ENCODE results near the gene WDR7.

Gene WDR7

DNA sequence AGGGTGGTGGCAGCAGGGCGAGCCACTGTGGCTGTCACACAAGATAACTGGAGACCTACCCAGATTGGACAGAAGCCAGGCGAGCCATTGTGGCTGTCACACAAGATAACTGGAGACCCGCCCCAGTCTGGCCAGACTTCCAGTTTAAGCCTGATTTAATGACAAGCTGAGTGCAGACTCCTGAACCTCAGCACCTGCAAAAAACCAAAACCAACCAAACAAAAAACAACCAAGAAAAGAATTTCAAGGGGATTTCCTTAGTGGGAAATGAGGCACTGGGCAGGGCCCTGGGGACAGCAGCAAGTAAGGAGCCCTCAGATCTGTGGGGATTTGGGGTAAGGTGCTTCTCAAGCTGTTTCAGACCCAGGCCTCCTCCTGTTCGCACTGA lies 400.5 kb downstream of the WDR7 start:
- DNase-seq, result no peak

DNA sequence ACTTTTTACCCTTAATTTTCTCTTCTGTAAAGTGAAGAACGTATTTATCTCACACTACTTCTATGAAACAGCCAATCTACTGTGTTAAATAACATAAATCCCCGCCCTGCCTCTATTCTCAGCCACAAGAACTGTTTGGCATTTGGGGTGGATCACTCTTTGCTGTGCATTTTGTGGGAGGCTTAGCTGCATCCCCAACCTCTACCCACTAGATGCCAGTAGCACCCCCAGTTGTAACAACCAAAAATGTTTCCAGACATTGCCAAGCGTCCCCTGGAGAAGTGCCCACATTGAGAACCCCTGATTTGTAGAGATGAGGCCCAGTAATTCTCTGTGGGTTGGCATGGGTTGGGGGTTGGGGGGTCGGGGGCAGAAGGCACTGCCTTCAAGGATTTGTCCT lies 401.0 kb downstream of the WDR7 start:
- no peak for DNase-seq

DNA sequence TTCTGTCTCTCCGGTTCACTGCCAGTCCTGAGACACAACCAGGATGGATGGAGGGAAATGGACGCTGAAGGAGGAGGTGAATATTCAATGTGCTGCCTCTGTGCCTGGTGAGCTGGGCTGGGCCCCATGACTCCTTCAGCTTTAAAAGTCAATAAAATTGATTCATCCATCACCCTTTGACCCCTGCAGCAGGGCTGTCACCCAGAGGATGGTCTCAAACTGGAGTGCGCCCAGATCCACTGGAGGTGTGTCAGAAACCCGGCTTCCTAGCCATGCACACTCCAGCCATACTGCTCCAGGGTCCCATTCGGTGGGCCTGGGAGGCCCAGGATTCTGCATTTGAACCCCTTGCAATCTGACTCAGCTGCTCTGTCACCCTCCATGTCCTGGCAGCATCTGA lies 401.6 kb downstream of the WDR7 start:
- no peak for DNase-seq

DNA sequence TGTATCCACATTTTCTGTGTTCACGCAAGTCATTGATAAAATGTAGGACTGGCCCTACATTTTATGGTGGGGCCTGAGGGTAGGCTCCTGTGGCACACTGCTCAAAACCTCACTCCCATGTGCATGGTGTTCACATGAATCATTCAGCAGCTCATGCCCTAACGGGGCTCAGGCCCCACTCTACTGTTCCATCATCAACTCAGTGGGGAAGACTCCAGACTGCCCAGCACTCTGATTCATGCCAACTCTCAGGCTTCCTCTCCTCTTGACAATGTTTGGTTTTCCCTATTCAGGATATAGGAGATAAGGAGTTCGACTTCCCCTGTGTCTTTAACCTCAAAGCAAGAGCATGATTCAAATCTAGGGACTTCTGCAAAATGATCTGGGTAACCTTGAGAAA lies 403.7 kb downstream of the WDR7 start:
- DNase-seq, result no peak

DNA sequence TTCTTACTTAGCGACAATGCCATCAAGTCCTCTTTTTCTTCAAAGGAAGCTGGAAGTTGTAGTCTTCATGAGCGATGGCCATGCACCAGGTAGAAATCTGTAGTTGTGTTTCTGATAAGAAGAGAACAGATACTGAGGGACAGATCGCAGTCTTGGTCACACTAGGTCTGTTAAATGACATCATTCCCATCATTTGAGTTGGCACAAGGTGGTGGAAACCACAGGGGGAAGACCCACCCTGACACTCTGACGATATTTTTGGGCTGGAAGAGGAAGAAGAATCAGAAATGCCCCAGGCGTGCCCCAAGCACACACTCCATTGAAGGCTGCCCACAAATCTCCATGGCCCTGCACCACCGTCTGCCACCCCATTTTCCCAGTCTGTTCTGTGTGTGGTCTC lies 406.7 kb downstream of the WDR7 start:
- no peak for DNase-seq

DNA sequence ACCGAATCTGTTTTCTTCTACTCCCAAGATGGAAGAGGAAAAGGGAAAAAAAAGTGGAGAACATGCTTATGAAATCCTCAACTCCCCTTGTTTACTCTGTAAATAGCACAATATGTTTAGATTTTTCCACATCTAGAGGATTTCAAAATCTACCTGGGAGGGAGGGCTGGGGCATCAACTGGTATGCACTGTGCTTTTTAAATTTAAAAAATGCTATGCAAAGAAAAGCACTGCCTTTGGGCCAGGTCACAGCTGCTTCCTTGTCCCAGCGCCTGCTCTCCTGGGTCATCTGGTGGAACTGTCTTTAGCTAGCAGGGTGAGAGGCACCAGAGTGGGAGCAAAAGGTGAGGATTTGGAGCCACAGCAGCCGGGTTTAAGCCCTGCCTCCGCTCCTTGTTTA lies 407.6 kb downstream of the WDR7 start:
- DNase-seq, result no peak

DNA sequence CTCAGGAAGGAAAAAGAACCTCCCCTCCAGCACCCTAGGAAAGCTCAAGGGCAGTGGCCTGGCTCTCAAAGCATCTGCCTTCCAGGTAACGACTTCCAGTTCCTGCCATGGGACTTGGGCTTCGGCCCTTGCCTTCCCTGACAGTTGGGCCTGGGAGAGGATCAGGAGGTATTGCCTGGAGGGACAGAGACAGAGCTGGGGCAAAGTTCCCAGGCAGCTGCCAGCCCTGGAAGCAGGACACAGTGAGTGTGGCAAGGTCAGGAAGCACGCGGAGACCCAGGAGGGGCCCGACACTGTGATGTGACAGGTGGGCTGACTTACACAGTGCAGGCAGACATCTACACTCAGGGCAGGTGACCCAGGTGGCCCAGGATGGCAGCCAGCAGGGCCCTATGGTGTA lies 408.2 kb downstream of the WDR7 start:
- no peak for DNase-seq

DNA sequence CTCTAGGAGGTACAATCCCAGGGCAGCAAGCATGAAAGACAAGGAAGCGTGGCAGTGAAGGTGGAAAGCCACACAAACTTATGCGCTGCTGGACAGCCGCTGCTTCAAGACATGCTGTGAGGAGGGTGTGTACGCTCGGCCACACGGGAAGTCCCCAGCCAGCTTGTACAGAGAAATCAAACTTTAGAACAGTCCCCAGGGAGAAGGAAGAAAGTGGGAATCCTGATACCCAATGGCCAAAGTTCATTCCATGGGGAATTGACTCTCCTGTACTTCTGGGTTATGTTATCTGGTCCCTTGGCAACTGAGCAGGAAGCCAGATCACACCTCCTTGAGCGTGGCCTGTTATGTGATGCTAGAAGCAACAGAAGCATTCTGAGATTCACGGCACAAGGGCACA lies 409.7 kb downstream of the WDR7 start:
- DNase-seq, result no peak

DNA sequence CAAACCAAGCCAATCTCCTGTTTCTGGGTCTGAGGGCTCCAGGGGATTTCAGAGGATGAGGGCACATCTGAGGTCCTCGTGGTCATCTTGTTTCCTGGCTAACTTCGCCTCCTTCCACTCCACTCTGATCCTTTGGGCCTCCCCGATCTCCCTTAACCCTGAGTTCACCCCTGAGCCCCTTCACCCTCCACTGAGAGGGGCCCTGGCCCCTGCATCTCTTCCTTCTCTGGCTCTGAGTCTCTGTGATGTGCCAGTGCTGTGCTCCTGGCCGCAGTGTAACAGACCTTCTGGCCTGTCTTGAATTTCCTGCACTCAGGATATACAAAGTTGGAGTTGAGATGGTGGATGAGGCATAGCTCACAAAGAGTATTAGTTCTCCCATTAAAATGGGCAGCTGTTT lies 411.0 kb downstream of the WDR7 start:
- no peak for DNase-seq

DNA sequence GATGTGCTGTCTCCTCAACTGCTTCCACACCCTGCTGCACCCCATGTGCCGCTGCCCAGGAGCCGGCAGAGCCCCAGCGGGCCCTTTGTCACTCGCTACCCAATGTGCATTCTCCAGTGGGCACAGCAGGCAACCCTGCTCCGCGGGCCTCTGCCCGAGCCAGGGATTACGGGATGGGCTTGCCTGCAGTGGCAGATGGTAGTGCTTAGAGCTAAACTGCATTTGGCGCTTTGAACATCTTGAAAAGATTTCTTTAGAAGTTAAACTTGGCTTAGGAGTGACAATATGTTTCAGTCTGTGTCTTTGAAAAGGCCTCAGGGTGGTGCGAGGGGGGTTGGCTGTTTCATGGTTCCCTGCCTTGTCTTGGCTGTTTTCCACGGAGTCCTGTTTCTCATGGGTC lies 411.7 kb downstream of the WDR7 start:
- DNase-seq, result no peak

DNA sequence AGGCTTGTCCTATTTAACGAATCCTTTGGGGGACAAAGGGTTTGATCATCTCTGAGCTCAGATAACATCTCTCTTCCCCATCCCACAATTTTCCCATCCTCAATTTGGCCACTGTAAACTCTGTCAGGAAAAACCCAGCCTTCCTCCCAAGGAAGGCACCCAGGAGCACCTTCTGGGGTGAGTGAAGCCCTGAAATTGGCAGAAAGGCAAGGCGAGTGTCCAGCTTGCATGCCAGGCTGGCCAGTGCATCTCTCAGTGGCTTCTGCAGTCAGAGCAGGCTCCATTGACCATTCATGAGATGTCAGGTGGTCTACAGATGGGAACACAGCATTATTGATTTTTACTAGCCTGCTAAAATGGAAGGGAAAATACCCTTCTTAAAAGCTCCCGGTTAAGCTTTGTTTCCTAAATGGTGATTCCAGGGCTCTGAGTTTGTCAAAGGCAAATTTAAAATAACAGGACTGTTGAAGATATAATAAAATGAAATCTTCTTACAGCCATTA lies 412.5 kb downstream of the WDR7 start:
- no peak for DNase-seq

DNA sequence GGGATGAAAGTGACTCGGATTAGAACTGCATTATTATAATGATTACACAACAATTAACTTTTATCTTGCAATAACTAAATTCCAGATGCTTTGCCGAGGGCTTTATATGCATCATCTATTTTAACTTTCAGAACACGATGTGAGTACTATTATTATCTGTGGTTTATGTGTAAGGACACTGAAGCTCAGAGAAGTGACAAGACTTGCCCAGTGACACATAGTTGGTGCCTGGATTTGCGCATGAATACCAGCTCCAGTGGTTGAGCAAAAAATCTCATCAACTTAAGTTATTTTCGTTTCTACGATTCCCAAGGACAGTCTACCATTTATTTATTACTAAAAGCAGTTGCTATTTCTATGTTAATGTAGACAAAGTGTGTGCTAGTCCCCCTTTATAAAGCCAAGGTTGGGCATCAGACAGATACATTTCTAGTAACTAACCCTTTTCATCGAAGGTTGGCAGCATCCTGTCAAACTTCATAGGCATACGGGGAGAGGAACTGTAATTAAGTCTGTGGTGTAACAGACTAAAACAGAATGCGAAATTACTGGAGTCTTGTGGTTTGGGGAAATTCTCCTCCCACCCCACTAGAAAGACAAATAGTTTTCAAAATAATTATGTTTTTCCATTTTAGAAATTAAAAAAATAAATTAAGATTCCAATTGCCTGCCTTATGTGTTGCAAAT lies 422.5 kb downstream of the WDR7 start:
- DNase-seq, result no peak

DNA sequence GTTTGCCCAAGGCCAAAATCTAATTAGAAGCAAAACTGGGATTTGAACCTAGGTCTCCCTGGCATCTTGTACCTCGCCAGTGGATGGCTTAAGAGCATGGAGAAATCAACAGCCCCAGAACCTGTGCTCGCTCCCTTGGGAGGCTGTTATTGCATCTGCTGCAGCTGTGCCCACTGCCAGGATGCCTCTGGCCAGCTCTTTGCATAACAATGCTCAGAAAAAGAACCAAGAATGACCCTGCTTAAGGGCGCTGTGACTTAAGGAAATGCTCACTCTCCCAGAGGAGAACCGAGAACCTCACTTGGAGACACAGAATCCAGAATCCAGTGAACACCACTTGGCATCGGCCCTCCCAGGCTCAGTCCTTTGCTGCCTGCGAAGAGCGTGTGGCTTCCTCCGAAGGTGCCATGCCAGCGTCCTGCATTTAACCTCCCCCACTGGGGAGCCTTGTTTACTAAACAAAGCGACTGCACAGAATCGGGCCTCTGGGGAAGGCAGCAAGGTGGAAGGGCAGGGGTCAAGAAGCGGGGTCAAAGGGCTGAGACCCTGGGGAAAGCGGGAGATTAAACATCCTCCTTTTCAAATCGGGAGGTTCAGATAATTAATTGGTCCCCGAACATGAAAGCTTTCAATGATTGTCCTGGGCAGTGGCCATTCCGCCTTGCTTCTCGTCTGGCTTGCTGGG lies 424.7 kb downstream of the WDR7 start:
- no peak for DNase-seq

DNA sequence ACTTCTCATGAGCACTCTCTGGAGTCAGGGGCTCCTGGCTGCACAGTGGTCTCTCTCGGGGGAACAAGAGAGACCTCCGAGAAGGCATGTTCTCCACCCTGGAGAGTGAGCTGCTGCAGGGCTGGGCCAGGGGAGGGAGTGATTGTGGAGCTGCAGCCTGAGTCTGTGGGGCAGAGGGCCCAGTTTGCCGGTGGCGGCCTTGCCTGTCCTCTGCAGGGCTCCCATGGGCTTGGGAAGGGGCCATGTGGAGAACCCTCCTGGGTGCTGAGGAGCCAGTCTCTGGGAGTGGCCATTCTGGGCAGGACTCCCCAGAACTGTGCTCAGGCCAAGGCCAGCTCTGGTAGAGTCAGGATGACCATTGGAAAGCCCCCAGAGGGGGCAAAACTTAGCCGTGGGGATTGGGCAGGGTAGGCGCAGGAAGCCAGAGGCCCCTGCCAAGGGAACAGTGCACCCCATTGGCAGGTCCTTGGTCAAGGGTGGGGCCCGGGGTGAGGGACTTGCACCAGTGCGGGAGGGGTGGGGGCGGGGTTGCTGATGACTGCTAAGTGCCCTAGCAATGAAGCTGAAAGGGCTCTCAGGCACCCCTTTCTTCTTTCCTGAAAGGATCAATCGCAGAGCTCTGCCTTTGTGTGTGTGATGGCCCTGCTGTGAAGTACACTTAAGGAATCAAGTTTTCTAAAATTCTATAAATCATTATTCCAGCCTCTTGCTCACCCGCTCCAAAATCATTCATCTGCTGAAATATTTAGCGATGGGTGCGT lies 426.0 kb downstream of the WDR7 start:
- no peak for DNase-seq

DNA sequence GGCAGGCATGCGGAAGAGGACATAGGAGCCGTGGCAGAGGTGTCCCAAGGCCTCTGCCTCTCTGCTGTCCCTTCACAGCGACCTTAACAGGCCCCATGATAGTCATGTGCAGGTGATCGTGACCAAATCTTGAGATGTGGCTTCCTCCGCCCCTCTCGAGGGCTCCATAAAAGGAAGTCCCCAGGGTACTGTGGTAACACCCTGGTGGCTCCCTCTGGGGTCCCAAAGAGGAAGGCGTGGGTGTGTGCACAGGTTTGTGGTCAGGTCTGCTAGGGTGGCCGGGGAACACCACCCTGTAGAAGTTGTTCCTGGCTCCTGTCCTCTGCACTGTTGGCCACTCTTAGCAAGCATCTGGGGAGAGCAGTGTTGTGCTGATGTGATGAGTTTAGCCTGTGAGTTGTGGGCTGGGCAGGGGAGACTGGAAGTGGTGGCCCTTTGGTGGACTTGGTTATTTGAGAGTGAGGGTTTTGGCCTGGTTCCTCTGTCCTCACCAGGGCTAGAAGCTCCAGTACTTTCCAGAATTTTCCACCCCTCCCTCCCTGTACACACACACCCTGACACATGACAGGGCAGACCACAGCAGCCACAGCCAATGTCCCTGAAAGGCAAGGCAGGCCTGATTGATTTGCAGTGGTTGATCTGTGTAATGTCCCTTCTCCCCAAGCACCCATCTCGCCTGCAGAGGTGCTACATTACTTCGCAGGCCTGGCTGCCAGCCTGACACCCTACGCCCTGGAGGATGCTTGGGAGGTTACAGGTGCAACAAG lies 426.8 kb downstream of the WDR7 start:
- DNase-seq, result no peak

DNA sequence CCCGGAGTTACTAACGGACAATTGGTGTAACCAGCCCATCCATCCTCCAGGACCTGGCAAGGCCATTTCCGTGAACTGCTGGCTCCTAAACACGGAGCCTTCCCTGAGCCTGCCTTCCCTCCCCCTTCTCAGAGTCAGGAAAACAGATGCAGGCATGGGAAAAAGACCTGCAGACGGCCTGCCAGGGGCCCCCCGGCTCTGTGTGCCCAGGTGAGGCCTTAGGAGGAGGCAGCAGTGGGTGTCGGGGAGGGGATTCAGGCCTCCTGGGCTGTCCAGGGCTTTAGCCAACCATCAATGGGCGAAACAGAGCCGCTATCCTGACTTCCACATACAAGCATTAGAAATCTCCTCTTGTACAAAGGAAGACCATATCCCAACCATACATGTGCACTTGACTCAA lies 427.5 kb downstream of the WDR7 start:
- DNase-seq, result no peak

DNA sequence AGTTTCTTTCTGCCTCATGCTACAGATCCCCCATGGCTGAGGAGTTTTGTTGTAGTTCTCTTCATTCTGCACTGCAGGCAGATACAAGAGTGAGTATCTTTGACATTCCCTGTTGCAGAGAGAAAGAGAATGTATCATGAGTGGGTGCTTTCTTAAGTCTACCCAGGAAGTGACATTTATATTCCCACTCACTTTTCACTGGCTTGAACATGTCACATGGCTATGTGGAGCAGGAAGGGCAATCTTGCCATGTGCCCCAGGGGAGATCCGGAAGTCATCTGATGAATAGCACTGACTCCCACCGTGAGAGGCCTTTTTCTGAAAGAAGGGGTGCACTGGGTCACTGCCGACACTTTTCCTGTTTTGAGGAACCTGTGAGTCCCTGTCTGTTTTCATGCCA lies 429.3 kb downstream of the WDR7 start:
- DNase-seq, result no peak

DNA sequence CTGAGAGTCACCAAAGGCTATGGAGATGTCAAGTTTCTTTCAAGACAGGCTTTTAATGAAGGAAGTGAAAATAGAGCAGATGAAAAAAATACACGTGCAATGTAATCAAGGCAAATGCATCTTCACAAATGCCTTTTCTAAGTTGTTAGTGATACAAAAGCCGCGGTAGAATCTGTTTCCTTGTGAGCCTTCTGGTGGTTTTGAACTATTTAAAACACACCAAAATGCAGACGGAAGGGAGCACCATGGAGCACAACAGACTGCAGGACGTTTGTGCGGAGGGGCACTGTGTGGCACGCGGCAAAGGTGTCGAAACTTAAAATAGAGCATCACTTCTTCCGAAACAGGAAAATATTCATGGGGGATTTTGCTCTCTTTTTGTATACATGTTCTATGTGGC lies 430.7 kb downstream of the WDR7 start:
- no peak for DNase-seq

DNA sequence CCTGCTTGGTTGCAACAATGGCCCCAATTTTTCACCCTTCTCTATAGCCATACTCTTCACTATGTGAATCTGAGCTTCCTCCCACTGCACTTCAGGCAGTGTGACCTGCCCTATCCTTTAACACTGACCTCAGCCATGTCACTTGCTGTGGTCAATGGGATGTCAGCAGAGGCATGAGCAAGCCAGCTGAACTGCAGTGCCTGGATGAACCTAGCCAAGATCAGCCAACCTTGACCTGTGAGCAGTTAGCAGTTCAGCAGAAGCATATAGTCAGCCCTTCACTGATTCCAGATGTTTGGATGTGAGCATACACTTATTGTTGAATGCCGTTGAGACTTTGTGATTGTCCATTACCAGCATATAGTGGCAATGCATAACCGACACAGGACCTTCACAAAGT lies 432.3 kb downstream of the WDR7 start:
- DNase-seq, result no peak

DNA sequence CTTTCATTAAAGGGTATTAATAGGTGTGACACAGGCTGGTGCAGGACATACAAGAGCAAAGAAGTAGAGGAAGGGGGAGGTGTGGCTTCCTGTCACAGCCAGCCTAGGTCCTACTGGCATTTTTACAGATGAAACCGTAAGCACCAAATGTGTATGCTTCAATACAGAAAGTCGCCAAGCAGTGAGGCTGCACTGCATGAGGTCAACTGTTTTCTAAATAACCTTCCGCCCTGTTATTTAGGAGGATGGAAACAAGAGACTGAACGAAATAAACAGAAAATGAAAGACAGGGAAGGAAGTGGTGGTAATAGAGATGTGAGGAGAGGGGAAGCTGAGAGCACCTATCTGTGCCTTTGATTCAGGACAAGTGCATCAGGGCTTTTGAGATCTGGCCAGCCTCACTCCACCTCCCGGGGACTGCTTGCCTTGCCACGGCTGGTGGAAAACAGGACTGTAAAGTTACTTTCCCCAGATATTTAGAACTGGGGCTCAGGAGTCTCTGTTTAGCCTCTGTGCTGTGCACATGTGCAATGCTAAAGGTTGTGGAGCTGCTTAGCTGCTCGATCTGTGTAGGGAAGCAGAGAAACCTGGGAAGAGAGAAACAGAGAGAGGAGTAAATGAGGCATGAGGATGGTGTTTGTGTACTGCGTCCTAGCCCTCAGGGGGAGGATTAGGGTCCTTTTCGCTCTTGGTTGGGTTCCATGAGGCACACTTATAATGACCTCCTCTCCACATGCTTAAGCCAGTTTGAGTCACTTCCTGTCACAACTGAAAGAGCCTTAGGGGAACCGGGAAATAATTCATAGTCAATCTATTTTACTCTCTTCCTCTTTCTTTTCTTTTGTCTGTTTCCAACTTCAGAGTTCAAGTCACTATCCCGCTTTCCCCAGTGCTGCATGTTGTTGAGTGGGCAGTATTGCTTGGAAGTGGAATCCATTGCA lies 433.4 kb downstream of the WDR7 start:
- no peak for DNase-seq

DNA sequence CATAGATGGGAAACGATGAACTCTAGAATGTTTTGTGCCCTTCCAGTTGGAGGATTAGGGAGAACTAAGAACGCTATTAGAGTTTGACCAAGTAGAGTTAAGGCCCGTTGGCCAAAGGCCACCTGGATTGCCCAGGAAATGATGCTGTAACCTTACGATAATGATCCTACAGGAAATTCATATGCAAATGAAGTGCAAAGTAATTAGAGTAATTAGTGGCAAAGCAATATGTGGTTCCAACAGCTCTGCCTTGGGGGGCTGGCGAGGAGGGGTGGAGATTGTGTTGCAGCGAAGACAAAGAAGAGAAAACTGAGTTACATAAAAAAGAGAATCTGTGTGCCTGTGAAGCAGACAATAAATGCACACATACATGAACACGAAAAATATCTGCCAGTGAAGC lies 434.2 kb downstream of the WDR7 start:
- no peak for DNase-seq

DNA sequence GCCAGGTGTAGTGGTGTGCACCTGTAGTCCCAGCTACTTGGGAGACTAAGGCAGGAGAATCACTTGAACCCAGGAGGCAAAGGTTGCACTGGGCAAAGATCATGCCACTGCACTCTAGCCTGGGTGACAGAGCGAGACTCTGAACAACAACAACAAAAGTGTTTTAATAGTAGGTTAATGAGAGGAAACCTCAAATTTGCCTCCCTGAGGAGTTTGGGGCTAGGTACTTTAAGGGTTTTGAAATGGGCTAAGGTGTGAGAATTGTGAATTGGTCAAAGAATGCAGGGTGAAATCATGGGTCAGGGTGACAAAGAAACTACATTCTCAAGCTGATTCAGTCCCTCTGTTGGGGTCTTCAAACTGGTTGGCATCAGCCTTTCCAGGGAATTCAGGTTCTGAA lies 435.0 kb downstream of the WDR7 start:
- no peak for DNase-seq
